ENCODE results near the gene CFD.

GRCh38 chr19:812049-812746 lies 47.3 kb upstream of the CFD start:
- TF ChIP-seq CTCF (IDR thresholded peaks at IDR 0.05) (no peak), POLR2A (IDR thresholded peaks at IDR 0.05) (no peak)

All from ovary (tissue), 3 donors.